Aorta (tissue), 5 donors: ENCODE results near the gene LHFPL2. TPM values are rescaled to one million over a fixed set of nuclear protein-coding genes. Genes with fewer than 3 reads are reported as not detected.

Source experiments
- ATAC-seq: fragments of 200-7000 bp; cut with Tn5 transposase; one replicate; pipeline ENCODE4 v1.9.1; 2022; ENCODE audit warnings: moderate library complexity; ENCODE audit not compliant: low FRiP score
- DNase-seq, 2 donors: peaks; one replicate each; pipeline ENCODE4 v3.0.0-alpha.2; 2020
- H3K27ac ChIP-seq, 2 donors: one replicate each; pipeline ENCODE4 v1.5.1; 2013; ENCODE audit warnings: low read length in 2 of 2, mild to moderate bottlenecking in 2 of 2, moderate library complexity in 2 of 2, control low read depth in 1 of 2, inconsistent platforms in 1 of 2, low read depth in 1 of 2
- H3K27me3 ChIP-seq, 2 donors: one replicate each; pipeline ENCODE4 v1.6.1; 2013; ENCODE audit warnings: control low read depth in 1 of 2, low read length in 1 of 2, mild to moderate bottlenecking in 1 of 2, moderate library complexity in 1 of 2; ENCODE audit not compliant: insufficient read depth in 2 of 2, control insufficient read depth in 1 of 2
- H3K36me3 ChIP-seq, 2 donors: one replicate each; pipeline ENCODE4 v1.6.1; 2013; ENCODE audit warnings: control low read depth in 1 of 2, low read length in 1 of 2, mild to moderate bottlenecking in 1 of 2; ENCODE audit not compliant: insufficient read depth in 2 of 2, control insufficient read depth in 1 of 2
- H3K4me1 ChIP-seq, 2 donors: one replicate each; pipeline ENCODE4 v1.6.1; 2013; ENCODE audit warnings: low read length in 2 of 2, control low read depth in 1 of 2, mild to moderate bottlenecking in 1 of 2, moderate library complexity in 1 of 2; ENCODE audit not compliant: insufficient read depth in 2 of 2, control insufficient read depth in 1 of 2
- H3K4me3 ChIP-seq, 2 donors: one replicate each; pipeline ENCODE4 v1.5.1; 2013; ENCODE audit warnings: low read length in 2 of 2, control low read depth in 1 of 2, mild to moderate bottlenecking in 1 of 2
- H3K9me3 ChIP-seq: one replicate; pipeline ENCODE4 v1.6.1; 2013; ENCODE audit warnings: mild to moderate bottlenecking, low read length; ENCODE audit not compliant: control insufficient read depth
- WGBS, 2 donors: extraction: QIAGEN DNeasy Blood & Tissue Kit; methylation state at CpG; one replicate each; pipeline ENCODE4 v1.1.7; 2013; 5-methylcytosine and 5-hydroxymethylcytosine counted together
- intact Hi-C, 2 donors: fragments of 100-400 bp; cut with DNase I; formaldehyde crosslinking; loops; one replicate each; pipeline versions ENCODE4 v1.14.2 to v1.15.0; 2022
- polyA plus RNA-seq, 2 donors: library from polyadenylated mRNA; stranded (reverse); fragments of 200-250 nt; gene quantifications; one replicate each; pipeline ENCODE4 v1.2.3, GENCODE V29; 2013
- total RNA-seq, 2 donors: library from RNA; stranded (reverse); fragmentation: NEBNext Ultra II Directional; extraction: Animal tissue kit (Norgen Biotek cat#: 25700); gene quantifications; one replicate each; pipeline ENCODE4 v1.2.1, GENCODE V29; 2021
- donor health status: healthy with polysubstance abuse.
- donor health status: Bipolar disorder and iron deficiency.
- donor health status: DM: no; HTN: no; CAD: no.
- donor health status: DM: no; HTN: no; CAD: no.
- donor health status: DM: yes; HTN: yes; CAD: no.

Gene LHFPL2
- total and polyA plus RNA-seq, 4 donors = 16.4 to 43.1 (median 29.3) TPM

DNA sequence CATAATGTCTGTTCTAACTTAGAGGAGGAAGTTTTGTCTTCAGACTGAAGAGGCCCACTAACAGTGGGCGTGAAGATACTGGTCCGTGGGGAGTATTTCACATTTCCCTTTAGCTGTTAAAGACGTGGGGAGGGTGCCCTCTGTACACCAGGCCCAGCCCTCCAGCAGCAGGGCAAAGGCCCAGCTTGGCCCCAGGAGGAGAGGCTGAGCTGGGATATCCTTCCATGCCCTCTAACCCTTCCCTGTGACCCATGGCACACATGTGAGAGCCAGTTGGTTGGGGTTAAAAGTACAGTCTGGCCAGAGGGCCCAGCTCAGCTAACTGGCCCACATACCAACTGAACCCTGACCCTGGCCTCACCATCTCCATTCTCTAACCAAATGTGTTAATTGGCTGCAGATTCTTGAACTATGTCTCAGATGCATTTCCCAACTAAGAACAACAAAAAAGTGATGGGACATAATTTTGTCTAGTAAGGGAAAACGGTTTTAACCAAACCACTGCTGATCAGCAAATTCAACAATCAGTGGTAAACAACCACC, 74.4 kb downstream of the LHFPL2 start:
- H3K4me1 ChIP-seq = peaks cover 6 to 10% of the 10 kb centered on the region in 2 donors
- H3K27me3 ChIP-seq = no peaks in the 10 kb centered on the region
- H3K9me3 ChIP-seq = no peaks in the 10 kb centered on the region
- WGBS, 2 donors = 41% methylated on average over 4 of the region's 4 CpGs
- H3K27ac ChIP-seq = no peak overlapping the region
- DNase-seq (no peak), ATAC-seq (no peak)
- intact Hi-C loops = no loop called here
- no peak overlapping the region for H3K4me3 ChIP-seq
- H3K36me3 ChIP-seq = no peaks in the 10 kb centered on the region

GRCh38 chr5:78573318-78573717, 75.3 kb downstream of the LHFPL2 start:
- DNase-seq (no peak), ATAC-seq (no peak)
- Histone ChIP-seq H3K27me3 (no peaks in the 10 kb centered on the region), H3K36me3 (no peaks in the 10 kb centered on the region), H3K27ac (peak overlapping the region in 1 of 2 donors; percentile 17), H3K4me1 (peaks cover 6 to 16% of the 10 kb centered on the region in 2 donors), H3K9me3 (no peaks in the 10 kb centered on the region), H3K4me3 (no peak overlapping the region)
- 4 to 16% methylated on average over 2 of the region's 2 CpGs for WGBS, 2 donors
- intact Hi-C loops = no loop called here

DNA sequence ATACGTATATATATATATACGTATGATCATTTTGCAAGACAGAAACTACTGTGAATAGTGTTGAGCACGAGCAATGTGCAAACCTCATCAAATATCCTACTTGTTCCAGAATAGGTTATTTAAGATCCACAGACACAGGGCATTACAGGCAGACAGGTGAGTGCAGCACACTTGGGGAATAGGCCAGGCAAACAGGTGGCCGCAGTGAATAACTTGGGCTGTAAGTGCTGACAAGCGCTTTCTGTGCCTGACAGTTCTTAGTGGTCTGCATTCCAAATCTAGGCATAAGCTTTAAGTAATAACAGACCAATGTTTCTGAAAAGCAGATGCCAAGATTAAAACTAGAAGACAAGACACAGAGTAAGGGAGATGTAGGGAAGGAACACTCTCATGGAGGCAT, 77.9 kb downstream of the LHFPL2 start:
- Histone ChIP-seq H3K4me1 (peaks cover 6 to 12% of the 10 kb centered on the region in 2 donors), H3K27me3 (no peaks in the 10 kb centered on the region), H3K36me3 (no peaks in the 10 kb centered on the region), H3K27ac (no peak overlapping the region), H3K9me3 (no peaks in the 10 kb centered on the region), H3K4me3 (no peak overlapping the region)
- DNase-seq (no peak), ATAC-seq (no peak)
- WGBS, 2 donors = 76 to 80% methylated on average over 5 of the region's 5 CpGs
- intact Hi-C loops = no loop called here

DNA sequence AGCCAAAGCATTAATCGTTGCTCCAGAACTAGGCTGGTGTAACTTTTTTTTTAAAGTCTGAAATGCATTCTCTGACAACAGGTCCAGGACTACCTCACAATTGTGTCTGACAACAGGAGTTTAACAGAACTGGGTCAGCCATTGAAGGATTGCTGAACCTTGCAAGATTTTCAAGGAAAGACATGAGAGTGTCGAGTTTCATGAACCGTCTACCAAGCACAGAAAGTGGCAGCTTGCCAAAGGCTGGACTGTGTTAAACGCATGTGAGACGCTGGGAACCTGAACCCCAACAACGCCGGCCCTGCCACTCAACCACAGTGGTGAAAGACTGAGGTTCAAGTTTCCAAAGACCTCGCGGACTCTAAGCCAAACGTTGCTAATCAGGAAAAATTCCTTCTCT, 79.1 kb downstream of the LHFPL2 start:
- Histone ChIP-seq H3K27me3 (no peaks in the 10 kb centered on the region), H3K4me1 (peaks cover 6 to 12% of the 10 kb centered on the region in 2 donors), H3K4me3 (no peak overlapping the region), H3K36me3 (no peaks in the 10 kb centered on the region), H3K27ac (peak overlapping the region; percentile 18 to 54), H3K9me3 (no peaks in the 10 kb centered on the region)
- intact Hi-C loops = no loop called here
- no peak for ATAC-seq
- 8 to 9% methylated on average over 10 of the region's 10 CpGs for WGBS, 2 donors
- peak in 1 of 2 donors; percentile 73 for DNase-seq

- H3K4me3 ChIP-seq = no peak overlapping the region
- peaks cover 6 to 12% of the 10 kb centered on the region in 2 donors for H3K4me1 ChIP-seq
- DNase-seq (no peak), ATAC-seq (peak; percentile 13)
- intact Hi-C loops = no loop called here
- no peaks in the 10 kb centered on the region for H3K9me3 ChIP-seq
- H3K27ac ChIP-seq = peak overlapping the region in 1 of 2 donors; percentile 6
- no peaks in the 10 kb centered on the region for H3K27me3 ChIP-seq
- no peaks in the 10 kb centered on the region for H3K36me3 ChIP-seq
- 84 to 85% methylated on average over 3 of the region's 3 CpGs for WGBS, 2 donors
These were observed 79.9 kb downstream of the LHFPL2 start for GRCh38 chr5:78568676-78569075.

- H3K4me1 ChIP-seq = peaks cover 6 to 12% of the 10 kb centered on the region in 2 donors
- H3K4me3 ChIP-seq = no peak overlapping the region
- H3K27me3 ChIP-seq = no peaks in the 10 kb centered on the region
- no peaks in the 10 kb centered on the region for H3K9me3 ChIP-seq
- intact Hi-C loops = no loop called here
- ATAC-seq = no peak
- DNase-seq = no peak
- WGBS, 2 donors = 24 to 27% methylated on average over 5 of the region's 5 CpGs
- no peak overlapping the region for H3K27ac ChIP-seq
- no peaks in the 10 kb centered on the region for H3K36me3 ChIP-seq
These were observed 80.4 kb downstream of the LHFPL2 start for GRCh38 chr5:78568212-78568611.

GRCh38 chr5:78567617-78568016, 81.0 kb downstream of the LHFPL2 start:
- peak overlapping the region in 1 of 2 donors; percentile 3 for H3K27ac ChIP-seq
- no peaks in the 10 kb centered on the region for H3K9me3 ChIP-seq
- no peak for ATAC-seq
- H3K27me3 ChIP-seq = no peaks in the 10 kb centered on the region
- no peak overlapping the region for H3K4me3 ChIP-seq
- peaks cover 6 to 12% of the 10 kb centered on the region in 2 donors for H3K4me1 ChIP-seq
- intact Hi-C loops = no loop called here
- WGBS, 2 donors = 36 to 41% methylated on average over 3 of the region's 3 CpGs
- DNase-seq = no peak
- H3K36me3 ChIP-seq = no peaks in the 10 kb centered on the region

GRCh38 chr5:78566747-78567425, 81.7 kb downstream of the LHFPL2 start:
- DNase-seq (no peak), ATAC-seq (no peak)
- H3K4me1 ChIP-seq = peaks cover 6 to 12% of the 10 kb centered on the region in 2 donors
- intact Hi-C loops = no loop called here
- 54 to 55% methylated on average over 7 of the region's 7 CpGs for WGBS, 2 donors
- H3K27ac ChIP-seq = no peak overlapping the region
- H3K36me3 ChIP-seq = no peaks in the 10 kb centered on the region
- H3K4me3 ChIP-seq = no peak overlapping the region
- no peaks in the 10 kb centered on the region for H3K27me3 ChIP-seq
- no peaks in the 10 kb centered on the region for H3K9me3 ChIP-seq

DNA sequence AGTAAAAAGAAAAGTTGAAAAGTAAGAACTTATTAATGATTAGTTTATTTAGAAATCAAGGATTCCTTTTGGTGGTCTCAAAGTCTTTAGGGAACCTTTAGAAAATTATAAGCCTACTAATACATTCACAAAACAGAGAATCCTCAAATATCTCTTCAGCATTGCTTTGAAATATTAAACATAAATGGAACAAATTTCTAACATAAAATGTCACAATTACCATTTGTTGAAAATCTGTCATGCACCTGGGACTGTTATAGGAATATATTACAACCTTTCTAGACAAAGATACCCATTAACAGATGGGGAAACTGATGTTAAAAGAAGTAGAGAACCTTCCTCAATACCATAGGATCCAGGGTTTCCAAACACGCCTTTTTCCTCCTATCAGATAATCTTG, 83.2 kb downstream of the LHFPL2 start:
- H3K9me3 ChIP-seq = no peaks in the 10 kb centered on the region
- H3K27me3 ChIP-seq = no peaks in the 10 kb centered on the region
- H3K27ac ChIP-seq = no peak overlapping the region
- peaks cover 4 to 12% of the 10 kb centered on the region in 2 donors for H3K4me1 ChIP-seq
- intact Hi-C loops = no loop called here
- DNase-seq (no peak), ATAC-seq (no peak)
- no peak overlapping the region for H3K4me3 ChIP-seq
- H3K36me3 ChIP-seq = no peaks in the 10 kb centered on the region
- 99 to 100% methylated on average over 1 of the region's 1 CpG for WGBS, 2 donors
